Activated naive CD4-positive, alpha-beta T cell treated with anti-CD3 and anti-CD28 coated beads, Interleukin-2, amount 10 ng/mL, durations not matched to agents 7 days and 5 days (primary cell): ENCODE measurements around the gene JMJD8.

Experiments
- CTCF ChIA-PET: fragments of 350-600 bp; sonication (Branson Sonifier 250); formaldehyde crosslinking; loops from one replicate; lab custom pipeline; 2021; ENCODE audit warnings: antibody characterized with exemption; lab: Charles Lee
- DNase-seq: peaks from one replicate; pipeline ENCODE4 v3.0.0-alpha.2; 2020
- H3K27ac Mint-ChIP-seq: one replicate; pipeline ENCODE4 v1.8.0; 2021; ENCODE audit warnings: mild to moderate bottlenecking, moderate library complexity, mixed read lengths
- H3K27me3 Mint-ChIP-seq: one replicate; pipeline ENCODE4 v1.8.0; 2021; ENCODE audit warnings: mild to moderate bottlenecking, mixed read lengths
- H3K36me3 Mint-ChIP-seq: one replicate; pipeline ENCODE4 v1.8.0; 2021; ENCODE audit warnings: mixed read lengths
- H3K4me1 Mint-ChIP-seq: one replicate; pipeline ENCODE4 v1.8.0; 2021; ENCODE audit warnings: mixed read lengths
- H3K4me3 Mint-ChIP-seq: one replicate; pipeline ENCODE4 v1.8.0; 2021; ENCODE audit warnings: mild to moderate bottlenecking, moderate library complexity, mixed read lengths
- H3K9me3 Mint-ChIP-seq: one replicate; pipeline ENCODE4 v1.8.0; 2021; ENCODE audit warnings: mixed read lengths

The JMJD8 gene

DNA sequence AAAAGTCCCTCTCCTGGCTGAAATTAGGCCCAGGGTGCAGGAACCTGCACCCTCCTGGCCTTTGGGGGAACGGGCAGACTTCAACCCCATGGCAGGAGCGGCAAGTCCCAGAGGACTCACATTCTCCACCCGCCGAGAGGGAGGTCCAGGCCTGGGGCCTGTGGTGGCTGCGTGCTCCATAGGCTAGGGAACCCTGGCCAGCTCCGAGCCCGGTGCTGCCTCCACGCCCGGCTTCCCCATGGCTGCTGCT, 42.0 kb upstream of the JMJD8 start:
- Mint-ChIP-seq H3K9me3 (no peaks in the 10 kb centered on the region), H3K4me3 (peak overlapping the region; percentile 70), H3K27me3 (peaks cover 46% of the 10 kb centered on the region), H3K27ac (no peak overlapping the region), H3K4me1 (peaks cover 7% of the 10 kb centered on the region), H3K36me3 (no peaks in the 10 kb centered on the region)
- CTCF ChIA-PET: interaction anchor here (1.0 to 3.2 kb wide), 3 partner anchors 10 to 14 kb away, joined by 4 to 10 read pairs (median 6); partner anchors contain the start of gene METRN
- DNase-seq: no peak

DNA sequence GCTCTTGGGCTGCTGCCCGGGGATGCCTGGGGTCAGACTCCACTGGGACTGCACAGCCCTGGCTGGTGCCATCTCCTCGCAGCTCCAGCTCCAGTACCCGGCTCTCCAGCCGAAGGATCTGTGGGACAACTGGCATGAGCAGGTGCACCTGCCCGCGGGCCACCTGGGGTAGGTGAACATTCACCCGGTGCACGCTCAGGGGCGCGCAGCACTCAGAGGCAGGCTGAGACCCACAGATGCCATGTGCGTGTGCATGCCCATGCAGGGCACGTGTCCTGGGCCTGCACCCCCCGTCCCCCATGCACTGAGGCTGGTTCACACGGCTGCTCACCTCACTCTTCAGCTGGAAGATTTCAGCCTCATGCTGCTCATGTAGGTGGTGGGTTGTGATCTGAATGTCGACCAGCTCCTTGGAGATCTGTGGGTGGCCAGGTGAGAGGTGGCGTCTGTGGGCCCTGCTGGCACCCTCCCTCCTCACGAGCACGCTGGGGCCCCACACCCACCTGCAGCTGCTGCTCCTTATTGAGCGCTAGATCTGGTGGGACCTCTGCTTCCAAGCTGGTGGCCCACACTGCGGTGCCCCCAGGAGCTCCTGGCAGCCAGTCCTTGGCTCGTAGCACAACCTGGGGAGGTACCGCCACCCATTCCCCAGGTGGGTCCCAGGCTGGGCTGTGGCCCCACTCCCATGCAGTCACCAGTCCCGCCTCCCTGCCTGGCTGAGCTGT, 41.5 kb upstream of the JMJD8 start:
- Mint-ChIP-seq H3K27ac (no peak overlapping the region), H3K4me3 (no peak overlapping the region), H3K27me3 (peaks cover 47% of the 10 kb centered on the region), H3K4me1 (peaks cover 7% of the 10 kb centered on the region), H3K36me3 (no peaks in the 10 kb centered on the region), H3K9me3 (no peaks in the 10 kb centered on the region)
- CTCF ChIA-PET: interaction anchor here (1.0 to 3.2 kb wide), 5 partner anchors 10 to 18 kb away, joined by 3 to 10 read pairs (median 4); partner anchors contain the start of gene METRN
- DNase-seq: no peak

DNA sequence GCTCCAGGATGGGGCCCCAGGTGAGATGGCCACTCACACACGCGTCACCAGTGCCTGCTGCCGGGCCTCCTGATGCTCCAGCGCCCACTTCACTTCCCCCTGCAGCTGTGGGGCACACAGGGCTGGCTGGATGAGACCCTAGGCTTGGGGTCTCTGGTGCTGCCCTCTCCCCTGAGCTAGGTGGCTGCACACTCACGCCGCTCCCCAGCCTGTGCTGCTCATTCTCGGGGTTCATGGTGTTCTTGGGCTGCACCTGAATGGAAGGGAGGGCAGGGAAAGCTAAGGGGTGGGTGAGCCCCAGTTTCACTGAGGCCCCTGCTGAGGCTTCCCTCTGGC, 40.9 kb upstream of the JMJD8 start:
- Mint-ChIP-seq H3K4me3 (no peak overlapping the region), H3K4me1 (peaks cover 13% of the 10 kb centered on the region), H3K9me3 (no peaks in the 10 kb centered on the region), H3K27me3 (peaks cover 53% of the 10 kb centered on the region), H3K27ac (no peak overlapping the region), H3K36me3 (no peaks in the 10 kb centered on the region)
- no peak for DNase-seq
- CTCF ChIA-PET: interaction anchor here (0.5 to 3.2 kb wide), 5 partner anchors 10 to 31 kb away, joined by 3 to 10 read pairs (median 3); partner anchors contain the start of gene METRN

DNA sequence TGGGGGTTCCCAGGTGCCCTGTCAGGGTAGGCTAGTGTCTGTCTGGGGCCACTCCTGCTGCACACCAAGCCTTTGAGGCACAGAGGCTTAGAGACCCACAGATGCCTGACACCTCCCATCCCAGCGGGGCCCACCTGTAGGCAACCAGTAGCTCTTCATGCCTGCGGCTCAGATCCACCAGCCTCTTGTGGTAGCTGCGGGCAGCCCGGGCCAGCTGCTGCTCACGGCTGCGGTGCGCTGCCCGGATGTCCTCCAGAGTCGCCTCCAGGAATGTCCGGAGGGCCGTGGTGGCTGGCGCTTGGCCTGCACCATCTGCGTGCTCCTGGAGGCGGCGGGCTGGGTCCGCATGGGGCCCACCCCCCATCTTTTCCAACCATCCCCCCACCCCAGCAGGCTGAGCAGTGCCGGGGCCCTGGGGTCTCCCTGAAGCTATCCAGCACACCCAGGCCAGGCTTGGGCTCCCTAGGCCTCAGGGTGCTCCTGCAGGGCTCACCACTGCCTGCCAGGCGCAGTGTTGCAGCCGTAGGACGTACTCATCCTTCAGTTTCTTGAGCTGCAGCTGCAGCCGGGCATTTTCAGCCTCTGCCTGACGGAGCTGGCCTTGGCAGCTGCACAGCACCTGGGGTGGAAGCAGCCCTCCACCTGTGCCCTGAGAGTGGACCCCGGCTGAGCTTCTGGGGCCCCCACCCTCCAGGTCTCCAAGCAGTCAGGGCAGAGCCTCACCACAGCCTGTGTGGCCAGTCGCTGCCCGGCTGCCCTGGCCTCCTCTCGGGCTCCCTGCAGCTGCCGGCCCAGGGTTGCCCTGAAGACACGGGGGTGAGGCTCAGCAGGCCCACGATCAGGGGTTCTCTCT, 40.3 kb upstream of the JMJD8 start:
- Mint-ChIP-seq H3K4me3 (no peak overlapping the region), H3K36me3 (no peaks in the 10 kb centered on the region), H3K4me1 (peaks cover 18% of the 10 kb centered on the region), H3K27me3 (peaks cover 57% of the 10 kb centered on the region), H3K9me3 (no peaks in the 10 kb centered on the region), H3K27ac (no peak overlapping the region)
- no peak for DNase-seq
- CTCF ChIA-PET: interaction anchor here (0.5 to 3.2 kb wide), 5 partner anchors 12 to 32 kb away, joined by 3 to 10 read pairs (median 3); no protein-coding TSS in a partner anchor

DNA sequence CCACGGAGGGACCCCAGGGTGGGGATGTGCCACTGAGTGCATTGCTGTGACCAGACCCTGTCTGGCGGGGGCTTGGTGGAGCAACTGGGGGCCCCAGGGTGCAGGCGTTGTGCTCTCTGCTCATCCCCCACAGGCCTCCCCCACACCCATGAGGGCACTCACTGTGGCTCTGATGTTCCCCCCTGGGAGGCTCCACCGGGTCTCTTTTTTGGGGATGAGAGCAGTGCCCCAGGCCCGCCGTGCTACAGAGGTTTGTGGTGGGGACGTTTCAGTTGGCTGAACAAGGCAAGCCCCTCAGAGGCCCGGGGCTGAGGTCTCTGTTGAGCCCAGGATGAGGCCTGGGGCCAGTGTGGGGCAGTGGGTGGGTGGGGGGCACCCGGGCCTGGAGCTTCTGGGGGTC, 39.6 kb upstream of the JMJD8 start:
- Mint-ChIP-seq H3K9me3 (no peaks in the 10 kb centered on the region), H3K4me1 (peaks cover 22% of the 10 kb centered on the region), H3K27me3 (peaks cover 64% of the 10 kb centered on the region), H3K36me3 (no peaks in the 10 kb centered on the region), H3K27ac (no peak overlapping the region), H3K4me3 (no peak overlapping the region)
- CTCF ChIA-PET: interaction anchor here (2.0 kb wide), 1 partner anchor 11 kb away, joined by 9 read pairs; no protein-coding TSS in a partner anchor
- no peak for DNase-seq

DNA sequence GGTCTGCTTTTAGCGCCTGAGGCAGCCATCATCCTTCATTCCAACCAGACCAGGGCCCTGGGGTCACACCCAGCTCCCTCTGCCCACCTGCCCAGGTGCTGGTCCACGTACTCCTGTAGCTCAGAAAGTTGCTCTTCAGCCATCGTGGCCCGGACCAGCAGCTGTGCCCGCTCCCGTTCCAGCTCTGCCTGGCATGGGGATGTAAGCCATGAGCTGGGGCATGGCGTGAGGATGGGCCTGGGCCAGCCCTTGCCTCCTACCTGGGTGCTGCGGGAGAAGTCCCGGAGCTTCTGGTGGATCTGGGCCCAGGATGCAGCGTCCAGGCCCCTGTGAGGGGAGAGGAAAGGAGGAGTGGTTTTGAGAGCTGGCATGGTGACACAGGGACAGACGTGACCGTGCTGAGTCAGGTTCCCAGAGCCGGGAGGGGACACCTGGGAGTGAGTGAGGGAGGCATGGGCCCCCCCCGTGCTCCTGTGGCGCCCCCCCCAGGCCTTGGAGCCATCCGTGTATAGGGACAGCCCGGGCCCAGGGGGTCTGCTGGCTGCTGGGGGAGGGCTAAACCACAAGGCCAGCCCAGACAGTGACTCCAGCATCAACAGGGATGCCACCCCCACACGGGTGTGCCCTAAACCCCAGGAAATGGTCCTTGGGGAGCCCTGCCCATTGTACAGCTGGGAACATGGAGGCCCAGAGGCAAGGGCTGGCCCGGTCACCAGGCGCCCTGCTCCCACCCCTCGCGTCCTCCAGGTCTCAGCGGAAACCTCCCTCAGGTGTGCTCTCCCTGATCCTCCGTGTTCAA, 38.9 kb upstream of the JMJD8 start:
- CTCF ChIA-PET: interaction anchor here (2.0 kb wide), 1 partner anchor 11 kb away, joined by 9 read pairs; no protein-coding TSS in a partner anchor
- H3K4me3 Mint-ChIP-seq: no peak overlapping the region
- H3K27ac Mint-ChIP-seq: peak overlapping the region; percentile 45
- H3K9me3 Mint-ChIP-seq: no peaks in the 10 kb centered on the region
- H3K4me1 Mint-ChIP-seq: peaks cover 22% of the 10 kb centered on the region
- no peaks in the 10 kb centered on the region for H3K36me3 Mint-ChIP-seq
- no peak for DNase-seq
- H3K27me3 Mint-ChIP-seq: peaks cover 70% of the 10 kb centered on the region

DNA sequence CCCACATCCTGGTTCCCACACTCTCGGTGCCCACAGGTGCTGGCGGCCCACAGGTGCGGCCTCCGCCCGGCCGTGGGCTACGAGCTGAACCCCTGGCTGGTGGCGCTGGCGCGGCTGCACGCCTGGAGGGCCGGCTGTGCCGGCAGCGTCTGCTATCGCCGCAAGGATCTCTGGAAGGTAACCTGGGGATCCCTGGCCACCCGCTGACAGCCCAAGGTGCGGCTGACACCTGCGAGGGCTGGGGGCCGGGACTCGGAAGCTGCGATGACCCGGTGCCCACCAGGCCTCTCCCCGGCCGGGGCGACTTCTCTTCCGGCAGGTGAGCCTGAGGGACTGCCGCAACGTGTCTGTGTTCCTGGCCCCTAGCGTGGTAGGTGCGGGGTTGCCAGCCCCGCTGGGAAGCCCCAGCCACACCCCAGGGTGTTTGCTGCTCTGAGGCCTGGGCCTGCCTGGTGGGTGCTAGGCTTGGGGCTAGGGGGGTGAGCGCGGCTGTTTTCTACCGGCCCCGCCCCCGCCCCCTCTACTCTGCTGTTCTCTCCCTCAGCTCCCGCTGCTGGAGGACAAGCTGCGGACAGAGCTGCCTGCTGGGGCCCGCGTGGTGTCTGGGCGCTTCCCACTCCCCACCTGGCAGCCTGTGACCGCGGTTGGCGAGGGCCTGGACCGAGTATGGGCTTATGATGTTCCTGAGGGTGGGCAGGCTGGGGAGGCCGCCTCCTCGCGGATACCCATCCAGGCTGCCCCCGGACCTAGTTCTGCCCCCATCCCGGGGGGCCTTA, 37.8 kb upstream of the JMJD8 start:
- peaks cover 81% of the 10 kb centered on the region for H3K27me3 Mint-ChIP-seq
- no peaks in the 10 kb centered on the region for H3K36me3 Mint-ChIP-seq
- no peak for DNase-seq
- peaks cover 22% of the 10 kb centered on the region for H3K4me1 Mint-ChIP-seq
- no peaks in the 10 kb centered on the region for H3K9me3 Mint-ChIP-seq
- CTCF ChIA-PET: interaction anchor here (1.1 to 1.6 kb wide), 2 partner anchors 9 to 12 kb away, joined by 3 to 7 read pairs; no protein-coding TSS in a partner anchor
- no peak overlapping the region for H3K4me3 Mint-ChIP-seq
- H3K27ac Mint-ChIP-seq: no peak overlapping the region

DNA sequence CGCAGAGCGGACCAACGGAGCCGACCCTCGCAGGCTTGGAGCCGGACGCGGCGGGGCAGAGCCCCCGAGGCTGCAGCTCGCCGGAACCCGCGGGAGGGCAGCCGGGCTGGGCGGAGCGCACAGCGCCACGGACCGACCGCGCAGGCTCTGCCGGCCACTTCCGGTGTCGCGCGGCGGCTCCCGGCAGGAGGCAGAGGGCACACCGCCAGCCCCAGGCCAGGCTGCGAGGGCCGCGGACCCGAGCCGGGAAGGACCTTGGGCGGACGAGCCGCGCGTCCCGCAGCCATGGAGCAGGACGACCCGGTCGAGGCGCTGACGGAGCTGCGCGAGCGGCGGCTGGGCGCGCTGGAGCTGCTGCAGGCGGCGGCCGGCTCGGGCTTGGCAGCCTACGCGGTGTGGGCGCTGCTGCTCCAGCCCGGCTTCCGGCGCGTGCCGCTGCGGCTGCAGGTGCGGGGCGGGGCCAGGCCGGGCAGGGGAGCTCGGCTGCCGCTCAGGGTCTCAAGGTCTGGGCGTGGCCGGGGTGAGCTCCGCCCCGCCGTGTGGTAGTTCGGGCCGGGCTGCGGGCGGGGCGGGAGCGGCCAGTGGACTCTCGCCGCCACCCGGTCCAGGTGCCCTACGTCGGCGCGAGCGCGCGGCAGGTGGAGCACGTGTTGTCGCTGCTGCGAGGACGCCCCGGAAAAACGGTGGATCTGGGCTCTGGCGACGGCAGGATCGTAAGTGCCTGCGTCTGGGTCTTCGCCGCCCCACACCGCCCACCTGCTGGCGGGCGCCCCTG, 37.0 kb upstream of the JMJD8 start, which contains the start of gene ANTKMT:
Gene ANTKMT (plus strand): TSS at position 157 of the 775 bp plus-strand sequence. CDS start 129 bp downstream, at position 286.
- Mint-ChIP-seq H3K4me3 (peak within 1 kb of the TSS; percentile 72), H3K36me3 (no peaks in the 10 kb centered on the region), H3K27me3 (peaks cover 82% of the 10 kb centered on the region), H3K4me1 (peaks cover 22% of the 10 kb centered on the region), H3K9me3 (no peaks in the 10 kb centered on the region), H3K27ac (peak within 1 kb of the TSS; percentile 63)
- DNase-seq: peak; percentile 80
- CTCF ChIA-PET: interaction anchor here (1.1 to 1.6 kb wide), 4 partner anchors 9 to 15 kb away, joined by 3 to 7 read pairs (median 4); no protein-coding TSS in a partner anchor

DNA sequence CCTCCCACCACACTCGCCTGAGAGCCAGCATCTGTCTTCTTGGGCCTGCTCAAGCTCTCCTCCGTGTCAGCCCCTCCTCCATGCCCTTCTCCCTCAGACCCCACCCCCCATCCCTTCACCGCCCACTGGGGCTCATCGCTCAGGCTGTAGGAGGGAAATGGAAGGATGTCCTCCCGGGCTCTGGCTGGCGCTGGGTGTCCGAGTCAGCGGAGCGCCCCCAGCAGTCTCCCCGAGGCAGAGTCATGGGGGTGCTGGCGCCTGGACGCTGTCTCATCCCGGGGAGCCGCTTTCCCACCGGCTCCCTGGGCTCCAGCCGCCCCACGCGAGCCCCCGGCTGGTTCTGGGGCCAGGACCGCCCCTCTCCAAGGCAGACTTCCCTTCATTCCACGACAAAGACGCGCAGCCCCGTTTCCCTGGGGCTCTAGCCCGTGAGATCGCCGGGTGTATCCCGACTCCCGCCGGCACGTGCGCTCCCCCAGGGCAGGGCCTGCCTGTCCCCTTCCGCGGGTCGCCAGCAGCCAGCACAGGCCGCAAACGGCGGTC, 36.4 kb upstream of the JMJD8 start:
- Mint-ChIP-seq H3K36me3 (no peaks in the 10 kb centered on the region), H3K9me3 (no peaks in the 10 kb centered on the region), H3K4me1 (peaks cover 25% of the 10 kb centered on the region), H3K27ac (peak overlapping the region; percentile 63), H3K27me3 (peaks cover 81% of the 10 kb centered on the region), H3K4me3 (peak overlapping the region; percentile 72)
- CTCF ChIA-PET: interaction anchor here (0.7 to 1.7 kb wide), 9 partner anchors 8 to 457 kb away, joined by 3 to 7 read pairs (median 4); no protein-coding TSS in a partner anchor
- DNase-seq: peak; percentile 55

DNA sequence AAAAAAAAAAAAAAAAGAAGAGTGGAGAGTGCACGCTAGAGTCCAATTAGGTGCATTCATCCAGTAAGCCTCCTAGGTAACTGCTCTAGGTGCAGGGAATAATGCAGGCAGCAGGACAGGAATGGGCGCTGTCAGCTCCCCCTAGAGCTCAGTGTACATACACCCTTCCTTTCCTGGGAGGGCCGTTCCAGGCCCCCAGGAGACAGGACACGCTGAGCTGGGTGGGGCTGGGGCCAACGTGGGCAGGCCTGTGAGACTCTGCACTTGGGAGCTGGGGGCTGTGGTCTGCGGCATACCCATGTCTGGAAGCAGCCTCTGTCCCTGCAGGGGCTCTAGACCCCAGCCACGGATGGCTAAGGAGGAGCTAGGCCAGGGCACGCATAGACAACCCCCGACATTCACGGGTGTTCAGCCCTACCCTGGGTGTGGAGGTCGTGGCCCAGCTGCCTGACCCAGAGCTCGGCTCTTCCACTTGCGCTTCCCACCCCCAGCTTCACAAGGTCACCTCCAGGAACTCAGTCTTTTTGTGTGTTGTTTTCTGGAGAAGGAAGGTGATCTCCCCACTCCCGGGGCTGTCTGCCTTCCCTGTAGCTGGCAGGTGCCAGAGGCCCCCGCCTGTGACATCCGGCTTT, 35.8 kb upstream of the JMJD8 start:
- no peaks in the 10 kb centered on the region for H3K9me3 Mint-ChIP-seq
- CTCF ChIA-PET: interaction anchor here (0.7 to 1.7 kb wide), 10 partner anchors 8 to 457 kb away, joined by 3 to 7 read pairs (median 4); no protein-coding TSS in a partner anchor
- H3K4me1 Mint-ChIP-seq: peaks cover 25% of the 10 kb centered on the region
- DNase-seq: no peak
- H3K27ac Mint-ChIP-seq: peak overlapping the region; percentile 63
- H3K4me3 Mint-ChIP-seq: peak overlapping the region; percentile 72
- peaks cover 76% of the 10 kb centered on the region for H3K27me3 Mint-ChIP-seq
- no peaks in the 10 kb centered on the region for H3K36me3 Mint-ChIP-seq

DNA sequence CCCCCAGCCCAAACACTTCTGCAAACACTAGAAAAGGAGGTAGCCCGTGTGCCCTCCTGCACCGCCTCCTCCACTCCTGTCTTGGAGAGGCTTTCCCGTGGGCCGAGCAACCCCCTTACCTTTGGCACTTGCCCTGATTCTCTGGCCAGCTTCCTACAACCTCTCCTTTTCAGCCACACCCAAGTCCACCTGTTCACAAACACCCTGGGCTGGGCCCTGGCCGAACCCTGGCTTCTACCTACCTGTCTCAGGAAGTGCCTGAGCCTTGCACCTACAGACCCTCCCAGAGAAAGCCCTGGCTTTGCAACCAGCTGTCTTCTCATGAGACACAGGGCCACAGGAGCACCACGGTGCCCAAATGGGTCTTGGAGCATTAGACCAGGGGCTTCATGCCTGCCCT, 34.8 kb upstream of the JMJD8 start:
- DNase-seq: no peak
- Mint-ChIP-seq H3K9me3 (no peaks in the 10 kb centered on the region), H3K36me3 (no peaks in the 10 kb centered on the region), H3K27me3 (peaks cover 75% of the 10 kb centered on the region), H3K4me3 (peak overlapping the region; percentile 10), H3K27ac (no peak overlapping the region), H3K4me1 (peaks cover 27% of the 10 kb centered on the region)
- CTCF ChIA-PET: interaction anchor here (1.0 to 1.7 kb wide), 4 partner anchors 16 to 68 kb away, joined by 3 to 6 read pairs (median 4); no protein-coding TSS in a partner anchor

DNA sequence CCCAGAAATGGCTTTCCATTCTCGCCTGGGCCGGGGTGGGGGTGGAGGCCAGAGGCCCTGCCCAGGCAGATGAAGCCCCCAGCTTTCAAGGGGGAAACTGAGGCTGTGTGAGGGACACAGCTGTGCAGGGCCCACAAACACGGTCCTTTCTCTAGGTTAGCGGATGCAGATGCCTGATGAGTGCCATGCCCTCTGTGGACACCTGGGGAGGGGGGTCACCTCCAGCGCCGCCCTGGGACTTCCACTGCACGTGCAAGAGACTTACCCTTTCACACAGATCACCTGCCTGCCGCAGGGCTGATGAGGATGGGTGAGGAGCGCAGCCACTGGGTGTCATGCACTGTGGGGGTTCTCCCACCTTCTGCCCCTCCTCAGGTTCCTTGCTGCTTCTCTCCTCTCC, 34.3 kb upstream of the JMJD8 start:
- peaks cover 80% of the 10 kb centered on the region for H3K27me3 Mint-ChIP-seq
- no peak overlapping the region for H3K4me3 Mint-ChIP-seq
- H3K4me1 Mint-ChIP-seq: peaks cover 28% of the 10 kb centered on the region
- H3K9me3 Mint-ChIP-seq: no peaks in the 10 kb centered on the region
- H3K27ac Mint-ChIP-seq: no peak overlapping the region
- CTCF ChIA-PET: interaction anchor here (1.0 kb wide), 1 partner anchor 23 kb away, joined by 4 read pairs; no protein-coding TSS in a partner anchor
- no peaks in the 10 kb centered on the region for H3K36me3 Mint-ChIP-seq
- DNase-seq: no peak
